GM12873 (cell line): ENCODE measurements around the gene ELL3.

Source experiments
- TF ChIP-seq, protein P1 (sequence below): IDR thresholded peaks from 2 replicates; pipeline ENCODE4 v1.5.1; 2012; ENCODE audit warnings: low read depth, mild to moderate bottlenecking, moderate library complexity, low read length, control low read depth; ENCODE audit not compliant: insufficient read depth; ENCODE audit errors: missing control alignments

ELL3 gene, protein sequence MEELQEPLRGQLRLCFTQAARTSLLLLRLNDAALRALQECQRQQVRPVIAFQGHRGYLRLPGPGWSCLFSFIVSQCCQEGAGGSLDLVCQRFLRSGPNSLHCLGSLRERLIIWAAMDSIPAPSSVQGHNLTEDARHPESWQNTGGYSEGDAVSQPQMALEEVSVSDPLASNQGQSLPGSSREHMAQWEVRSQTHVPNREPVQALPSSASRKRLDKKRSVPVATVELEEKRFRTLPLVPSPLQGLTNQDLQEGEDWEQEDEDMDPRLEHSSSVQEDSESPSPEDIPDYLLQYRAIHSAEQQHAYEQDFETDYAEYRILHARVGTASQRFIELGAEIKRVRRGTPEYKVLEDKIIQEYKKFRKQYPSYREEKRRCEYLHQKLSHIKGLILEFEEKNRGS

DNA sequence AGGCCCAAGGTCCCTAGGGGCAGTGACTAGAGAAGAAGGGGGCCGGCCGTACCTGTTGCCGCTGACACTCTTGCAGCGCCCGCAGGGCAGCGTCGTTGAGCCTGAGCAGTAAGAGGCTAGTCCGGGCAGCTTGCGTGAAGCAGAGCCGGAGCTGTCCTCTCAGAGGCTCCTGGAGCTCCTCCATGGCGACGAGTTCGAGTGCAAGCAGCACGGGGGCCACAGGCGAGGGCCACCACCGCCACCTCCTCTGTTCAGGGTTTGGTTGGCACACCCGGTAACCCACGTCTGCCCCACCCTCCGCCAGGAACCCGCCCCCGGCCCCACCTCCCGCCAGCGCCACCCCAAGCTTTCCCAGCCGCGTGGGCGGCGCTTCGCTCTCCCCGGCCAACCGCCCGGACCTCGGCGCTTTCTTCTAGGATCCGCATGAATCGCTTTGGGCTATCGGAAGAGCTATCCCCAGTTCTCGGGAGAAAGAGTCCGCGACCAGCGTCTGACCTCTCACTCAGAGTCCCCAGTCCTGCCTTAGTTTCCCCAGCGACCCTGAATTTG lies at the start of gene ELL3:
Gene ELL3 (minus strand): TSS at position 249 of the 549 bp plus-strand sequence. CDS start 65 bp downstream, at position 184.
- TF ChIP-seq, protein P1, sequence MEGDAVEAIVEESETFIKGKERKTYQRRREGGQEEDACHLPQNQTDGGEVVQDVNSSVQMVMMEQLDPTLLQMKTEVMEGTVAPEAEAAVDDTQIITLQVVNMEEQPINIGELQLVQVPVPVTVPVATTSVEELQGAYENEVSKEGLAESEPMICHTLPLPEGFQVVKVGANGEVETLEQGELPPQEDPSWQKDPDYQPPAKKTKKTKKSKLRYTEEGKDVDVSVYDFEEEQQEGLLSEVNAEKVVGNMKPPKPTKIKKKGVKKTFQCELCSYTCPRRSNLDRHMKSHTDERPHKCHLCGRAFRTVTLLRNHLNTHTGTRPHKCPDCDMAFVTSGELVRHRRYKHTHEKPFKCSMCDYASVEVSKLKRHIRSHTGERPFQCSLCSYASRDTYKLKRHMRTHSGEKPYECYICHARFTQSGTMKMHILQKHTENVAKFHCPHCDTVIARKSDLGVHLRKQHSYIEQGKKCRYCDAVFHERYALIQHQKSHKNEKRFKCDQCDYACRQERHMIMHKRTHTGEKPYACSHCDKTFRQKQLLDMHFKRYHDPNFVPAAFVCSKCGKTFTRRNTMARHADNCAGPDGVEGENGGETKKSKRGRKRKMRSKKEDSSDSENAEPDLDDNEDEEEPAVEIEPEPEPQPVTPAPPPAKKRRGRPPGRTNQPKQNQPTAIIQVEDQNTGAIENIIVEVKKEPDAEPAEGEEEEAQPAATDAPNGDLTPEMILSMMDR, result no peak

DNA sequence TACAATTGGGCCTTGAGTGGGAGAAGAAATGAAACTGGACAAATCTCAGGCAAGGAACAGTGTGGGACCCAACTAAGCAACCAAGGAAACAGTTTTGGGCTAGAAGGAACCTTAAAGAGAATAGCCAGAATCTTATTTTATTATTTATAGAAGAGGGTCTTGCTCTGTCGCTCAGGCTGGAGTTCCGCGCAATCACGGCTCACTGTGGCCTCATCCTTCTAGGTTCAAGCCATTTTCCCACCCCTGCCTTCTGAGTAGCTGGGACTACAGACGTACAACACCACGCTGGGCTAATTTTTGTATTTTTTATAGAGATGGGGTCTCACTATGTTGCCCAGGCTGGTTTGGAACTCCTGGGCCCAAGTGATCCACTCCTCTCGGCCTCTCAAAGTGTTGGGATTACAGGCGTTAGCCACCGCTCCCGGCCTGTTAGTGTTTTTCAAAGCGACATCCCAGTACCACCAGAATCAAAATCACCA lies 49.3 kb upstream of the ELL3 start:
- TF ChIP-seq, protein P1, result no peak

DNA sequence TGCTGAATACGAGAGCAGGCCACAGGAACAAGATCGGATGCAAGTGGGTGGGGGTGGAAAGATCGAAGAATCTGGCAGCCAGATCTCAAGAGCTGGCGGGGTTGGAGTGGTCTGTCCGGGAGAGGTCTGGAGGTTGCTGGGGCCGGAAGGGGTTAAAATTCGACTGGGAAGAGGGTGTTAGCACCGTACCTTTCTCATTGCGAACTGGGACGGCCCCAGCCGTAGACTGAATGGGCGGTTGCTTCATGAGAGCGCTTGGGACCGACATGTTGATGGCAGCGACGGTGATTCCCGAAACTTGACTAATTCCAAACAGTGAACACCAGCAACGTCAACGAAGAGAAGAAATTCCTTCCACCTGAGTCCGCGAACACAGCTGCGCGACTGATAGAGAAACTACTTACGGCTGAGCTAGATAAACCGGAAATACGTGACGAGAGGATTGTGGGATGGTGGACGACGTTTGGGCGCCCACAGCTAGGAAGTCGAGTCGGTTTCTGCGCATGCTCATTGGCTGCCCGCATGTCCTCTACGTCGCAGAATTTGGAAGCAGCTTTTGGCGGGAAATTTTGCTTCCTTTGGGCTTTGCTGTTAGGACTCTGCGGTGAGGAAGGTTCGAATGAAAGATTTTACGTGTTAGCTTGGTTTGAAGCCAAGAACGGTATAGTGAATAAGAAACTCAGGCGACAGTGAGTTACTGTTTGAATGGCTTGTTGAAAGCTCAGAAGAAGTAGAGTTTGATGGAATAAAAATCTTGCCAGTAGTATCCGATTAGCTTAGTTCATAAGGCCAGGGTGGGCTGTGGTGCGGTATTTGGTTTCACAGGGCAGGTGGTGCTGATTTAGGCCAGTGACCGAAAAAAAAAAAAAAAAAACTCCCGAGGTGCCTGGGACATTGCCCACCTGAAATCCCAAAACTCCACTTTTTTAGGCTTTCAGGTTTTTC lies 47.8 kb upstream of the ELL3 start, which contains the start of gene MFAP1:
Gene MFAP1 (minus strand): TSS at position 389 of the 945 bp plus-strand sequence. CDS start 121 bp downstream, at position 268.
- TF ChIP-seq, protein P1, result no peak

DNA sequence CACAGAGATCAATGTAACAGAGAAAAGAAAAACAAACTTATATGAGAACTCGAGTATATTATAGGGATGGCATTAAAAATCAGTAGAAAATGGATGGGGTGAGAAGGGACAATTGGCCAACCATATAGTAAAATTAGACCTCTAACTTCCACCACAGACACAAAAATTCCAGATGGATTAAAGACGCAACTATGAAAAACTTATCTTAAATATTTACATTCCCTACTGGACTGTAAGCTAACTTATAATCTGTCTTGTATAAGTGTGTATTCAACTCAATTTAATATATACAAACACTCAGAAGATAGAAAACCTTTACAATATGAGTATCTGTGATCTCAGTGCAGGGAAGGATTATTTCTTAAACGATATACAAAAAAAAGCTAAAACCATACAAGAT lies 44.7 kb upstream of the ELL3 start:
- TF ChIP-seq, protein P1, result no peak

DNA sequence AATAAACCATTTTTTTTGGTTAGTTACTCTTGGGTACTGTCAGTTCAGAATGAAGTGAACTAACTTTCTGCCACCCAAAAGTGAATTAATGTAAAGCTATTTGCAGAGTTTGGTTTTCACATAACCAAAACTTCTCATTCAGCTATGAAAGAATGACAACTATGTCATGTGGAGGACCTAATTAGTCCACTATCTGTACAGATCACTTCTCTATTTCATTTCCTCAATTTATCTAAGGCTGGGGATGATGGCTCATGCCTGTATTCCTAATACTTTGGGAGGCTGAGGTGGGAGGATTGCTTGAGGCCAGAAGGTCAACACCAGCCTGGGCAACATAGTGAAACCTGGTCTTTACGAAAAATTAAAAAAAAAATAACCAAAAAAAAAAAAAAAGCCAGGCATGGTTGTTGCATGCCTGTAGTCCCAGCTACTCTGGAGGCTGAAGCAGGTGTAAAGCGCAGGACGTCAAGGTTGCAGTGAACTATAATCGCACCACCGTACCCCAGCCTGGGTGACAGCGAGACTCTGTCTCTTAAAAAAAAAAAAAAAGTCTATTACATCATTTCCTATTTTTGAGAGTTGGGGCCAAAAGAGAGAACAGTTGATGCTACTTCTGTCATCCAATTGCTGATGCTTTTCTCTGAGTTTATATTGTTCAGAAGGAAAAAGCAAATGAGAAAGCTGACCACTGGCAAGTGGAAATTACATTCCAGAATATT lies 32.4 kb upstream of the ELL3 start:
- TF ChIP-seq, protein P1, result no peak

DNA sequence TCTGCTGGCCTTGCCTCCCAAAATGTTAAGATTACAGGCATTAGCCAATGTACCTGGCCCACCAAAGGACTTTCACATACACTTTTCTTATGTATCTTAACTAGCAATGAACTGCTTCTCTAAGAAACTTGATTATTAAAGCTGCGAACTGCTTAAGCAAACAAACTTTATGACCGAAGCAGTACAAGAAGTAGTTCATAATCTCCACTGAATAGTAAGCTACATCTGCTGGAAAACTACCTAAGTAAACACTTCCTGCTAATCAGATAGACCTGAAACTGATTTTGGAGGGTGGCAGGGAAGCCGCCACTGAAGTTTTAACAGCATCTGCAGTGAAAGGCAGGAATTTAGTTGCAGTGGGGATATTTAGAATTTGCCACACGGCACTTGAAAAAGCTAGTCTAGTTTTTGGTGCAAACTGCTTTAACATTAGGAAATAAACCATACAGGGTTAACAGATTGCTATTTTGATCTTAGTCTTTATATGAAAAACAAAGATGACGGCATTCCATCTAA lies 31.7 kb upstream of the ELL3 start:
- TF ChIP-seq, protein P1, result no peak
